Measurements from ENCODE around the gene ADCY2.

The ADCY2 gene

DNA sequence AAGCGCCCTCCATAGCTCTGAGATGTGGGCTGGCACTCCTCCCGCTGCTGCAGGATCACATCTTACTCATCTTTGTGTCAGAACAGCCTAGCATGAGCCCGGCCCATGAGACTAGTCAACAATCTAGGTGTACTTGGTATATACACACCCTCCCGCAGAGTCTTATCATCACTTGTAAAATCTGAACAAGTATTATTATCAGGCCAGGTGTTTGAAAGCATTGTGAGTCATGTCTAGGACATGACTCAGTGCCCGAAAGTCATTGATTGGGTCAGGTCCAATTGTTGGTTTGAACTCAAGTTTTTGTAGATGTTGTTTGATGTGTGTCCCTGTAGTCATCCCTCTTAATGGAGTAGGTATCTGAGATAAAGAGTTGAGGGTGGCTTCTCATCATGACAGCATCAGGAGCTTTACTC lies 346.3 kb downstream of the ADCY2 start:
- no peak for DNase-seq (ENCODE audit: low read depth in 2 of 2)

DNA sequence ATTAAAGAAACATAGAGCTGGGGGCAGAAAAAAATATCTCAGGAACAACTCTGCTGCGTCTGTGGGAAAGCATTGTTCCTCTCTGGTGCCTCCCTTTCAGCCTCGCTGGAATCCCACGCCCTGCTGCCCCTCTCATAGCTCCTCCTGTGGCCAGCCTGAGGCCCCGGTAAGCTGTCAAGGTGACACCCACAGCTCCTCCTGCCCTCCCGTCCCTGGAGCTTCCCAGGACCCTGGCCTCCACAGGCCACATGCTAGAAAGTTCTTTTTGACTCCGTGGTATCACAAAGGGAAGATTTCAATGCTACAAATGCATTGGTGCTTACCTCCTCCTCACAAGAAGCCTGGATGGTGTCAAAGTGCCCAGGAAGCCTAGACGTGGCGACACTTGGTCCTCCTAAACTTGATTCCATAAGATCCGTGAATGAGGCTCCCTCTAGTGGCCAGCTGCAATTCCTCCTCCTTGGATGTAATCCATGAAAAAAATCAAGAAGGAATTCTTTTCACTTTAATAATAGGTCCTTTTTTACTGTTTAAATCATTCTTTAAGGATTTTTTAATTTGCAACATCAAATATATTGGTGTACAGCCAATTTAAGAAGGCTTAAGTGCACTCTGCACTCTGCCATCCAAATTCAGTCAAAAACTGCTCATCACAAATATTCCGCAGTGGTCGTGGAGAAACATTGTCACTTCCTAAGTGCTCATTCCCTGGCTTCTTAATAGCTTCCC lies 350.1 kb downstream of the ADCY2 start:
- no peak for DNase-seq (ENCODE audit: low read depth in 2 of 2)

DNA sequence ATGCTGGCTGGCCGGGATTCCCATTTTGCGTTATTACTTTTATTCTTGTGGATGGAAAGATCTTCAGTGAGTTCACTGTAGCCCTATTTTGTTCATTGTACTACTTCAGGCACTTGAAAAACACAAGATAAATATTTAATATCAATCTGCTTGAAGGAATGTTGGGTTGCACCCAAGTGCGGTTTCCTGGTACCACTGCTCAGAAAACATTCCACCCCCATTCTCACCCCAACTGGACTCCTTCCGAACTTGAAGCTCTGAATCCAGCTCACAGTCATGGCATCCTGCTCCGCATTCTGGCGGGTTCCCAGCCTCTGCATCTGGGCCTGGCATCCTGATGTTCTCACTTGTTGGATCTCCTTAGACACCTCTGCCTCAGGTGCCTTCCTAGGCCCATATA lies 351.8 kb downstream of the ADCY2 start:
- no peak for DNase-seq (ENCODE audit: low read depth in 2 of 2)

DNA sequence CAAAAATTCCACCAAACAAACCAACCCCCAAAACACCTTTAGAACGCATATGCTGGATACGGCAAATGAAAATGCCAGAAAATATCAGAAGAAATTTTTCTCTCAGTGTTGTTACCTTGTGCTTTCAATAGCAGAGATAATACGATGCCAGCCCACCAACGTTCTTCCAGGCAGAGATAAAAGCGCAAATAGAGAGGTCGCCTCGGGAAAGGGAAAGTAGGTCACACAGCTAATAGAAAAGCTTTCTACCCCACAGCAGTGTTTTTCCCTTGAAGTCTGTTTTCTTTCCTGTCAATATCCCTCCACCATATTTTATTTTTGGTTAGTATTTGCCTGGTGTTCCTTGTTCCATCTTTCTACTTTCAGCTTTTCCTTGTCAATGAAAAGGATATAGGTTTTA lies 353.7 kb downstream of the ADCY2 start:
- no peak for DNase-seq (ENCODE audit: low read depth in 2 of 2)

DNA sequence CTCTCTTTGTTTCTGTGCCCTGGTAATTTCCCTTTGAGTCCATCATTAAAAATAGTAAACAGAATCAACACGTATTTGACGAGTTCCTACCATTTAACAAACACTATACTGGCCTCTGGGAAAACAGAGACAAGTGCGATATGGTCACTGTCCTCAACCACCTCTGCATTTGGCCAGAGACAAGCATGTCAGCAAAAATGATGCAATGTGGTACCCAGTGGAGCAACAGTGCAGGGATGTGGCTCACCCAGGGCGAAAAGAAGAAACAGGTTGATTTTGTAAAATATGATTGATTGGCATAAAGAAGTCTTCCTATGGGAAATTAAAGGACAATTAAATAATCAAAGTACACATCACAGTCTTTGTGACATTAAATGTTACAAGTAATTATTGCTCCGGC lies 355.9 kb downstream of the ADCY2 start:
- DNase-seq (ENCODE audit: low read depth in 2 of 2) = no peak

DNA sequence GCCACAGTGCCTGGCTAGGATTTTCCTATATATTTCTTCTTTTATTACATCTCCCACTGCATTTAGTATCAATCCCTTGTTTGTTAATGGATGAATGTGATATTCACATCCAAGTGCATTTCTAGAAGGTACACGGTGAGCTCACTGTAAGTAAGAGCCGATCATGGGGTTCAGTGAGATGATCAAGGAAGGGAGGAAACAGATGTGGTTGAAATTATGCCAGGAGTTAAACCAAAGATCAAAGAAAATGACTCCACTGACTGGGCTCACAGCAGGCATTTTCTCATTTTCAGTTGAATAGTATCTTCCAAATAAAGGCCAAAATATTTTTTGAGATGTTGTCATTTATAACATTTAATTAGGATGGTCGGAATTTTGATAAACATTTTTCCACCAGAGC lies 357.2 kb downstream of the ADCY2 start:
- DNase-seq (ENCODE audit: low read depth in 2 of 2) = no peak

DNA sequence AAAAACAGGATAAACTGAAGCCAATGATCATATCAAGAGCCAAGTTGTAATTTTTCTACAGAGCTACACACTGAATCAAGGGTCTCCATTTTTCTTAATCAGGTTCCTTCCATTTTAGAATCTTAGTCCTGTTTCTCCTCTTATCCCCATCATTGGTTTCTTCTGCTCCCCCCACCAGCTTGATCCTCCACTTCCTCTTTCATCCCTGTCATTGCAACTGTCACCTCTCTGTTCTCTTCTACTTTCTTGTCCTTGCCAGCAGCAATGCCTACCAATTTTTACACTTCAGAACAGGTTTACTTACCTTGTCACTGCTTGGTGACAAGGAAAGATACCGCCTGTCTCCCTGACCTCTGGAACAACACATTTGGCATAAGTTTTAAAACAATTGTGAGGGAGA lies 357.7 kb downstream of the ADCY2 start:
- DNase-seq (ENCODE audit: low read depth in 2 of 2) = no peak

DNA sequence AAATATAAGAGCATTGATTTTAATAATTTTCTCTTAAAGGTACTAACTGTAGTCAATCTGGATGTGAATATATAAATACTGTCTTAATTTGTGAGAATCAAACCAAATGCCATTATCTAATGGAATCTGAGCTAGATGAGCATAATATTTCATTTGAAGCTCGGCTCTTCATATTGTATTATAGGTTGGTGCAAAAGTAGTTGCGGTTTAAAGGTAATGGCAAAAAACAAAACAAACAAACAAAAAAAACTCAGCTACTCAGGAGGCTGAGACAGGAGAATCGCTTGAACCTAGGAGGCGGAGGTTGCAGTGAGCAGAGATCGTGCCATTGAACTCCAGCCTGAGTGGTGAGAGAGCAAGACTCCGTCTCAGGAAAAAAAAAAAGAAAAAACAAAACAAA lies 358.6 kb downstream of the ADCY2 start:
- DNase-seq (ENCODE audit: low read depth in 2 of 2) = no peak

DNA sequence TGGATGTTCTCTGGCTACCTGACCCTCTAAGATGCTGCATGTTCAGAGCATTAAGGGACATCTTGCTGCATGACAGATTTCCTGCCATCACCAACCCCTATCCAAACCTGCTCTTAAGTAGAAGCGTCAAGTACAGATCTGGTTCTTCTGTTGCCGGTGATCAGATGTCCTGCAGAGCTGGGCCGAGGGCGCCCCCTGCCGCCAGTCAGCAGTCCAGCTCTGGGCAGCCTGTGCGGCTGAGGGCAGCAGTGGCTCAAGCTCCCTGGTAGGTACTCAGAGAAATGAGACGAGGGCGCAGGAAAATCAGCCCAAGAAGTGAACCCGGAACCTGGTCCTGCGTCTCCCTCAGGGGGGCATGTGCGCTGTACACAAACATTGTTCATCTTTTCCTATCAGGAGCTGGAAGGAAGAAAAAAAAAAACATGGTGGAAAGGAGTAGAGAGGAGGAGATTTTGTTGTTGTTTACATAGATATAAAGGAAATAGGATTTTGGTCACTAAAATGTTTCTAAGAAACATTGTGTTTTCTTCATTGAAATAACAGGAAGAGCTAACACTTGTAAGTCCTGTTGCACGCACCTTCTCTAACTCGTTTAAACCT lies 359.2 kb downstream of the ADCY2 start:
- no peak for DNase-seq (ENCODE audit: low read depth in 2 of 2)

DNA sequence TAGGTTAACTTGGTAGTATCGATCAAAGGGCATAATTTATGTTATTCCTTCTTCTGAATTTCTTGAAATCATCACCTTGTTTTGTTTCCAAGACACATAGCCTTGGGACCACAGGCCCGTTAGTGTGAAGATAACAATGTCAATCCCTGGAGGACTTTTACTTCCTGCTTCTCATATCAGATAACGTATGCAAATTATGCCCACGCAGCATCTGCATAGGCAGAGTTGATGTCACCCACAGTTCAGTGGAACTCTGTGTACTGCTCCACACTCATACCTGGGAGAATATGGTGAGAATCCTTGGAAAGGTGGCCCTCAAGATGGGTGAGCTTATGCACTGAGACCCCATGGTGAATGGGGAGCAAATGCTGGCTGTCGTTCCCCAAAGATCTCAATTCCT lies 360.0 kb downstream of the ADCY2 start:
- DNase-seq (ENCODE audit: low read depth in 2 of 2) = no peak

DNA sequence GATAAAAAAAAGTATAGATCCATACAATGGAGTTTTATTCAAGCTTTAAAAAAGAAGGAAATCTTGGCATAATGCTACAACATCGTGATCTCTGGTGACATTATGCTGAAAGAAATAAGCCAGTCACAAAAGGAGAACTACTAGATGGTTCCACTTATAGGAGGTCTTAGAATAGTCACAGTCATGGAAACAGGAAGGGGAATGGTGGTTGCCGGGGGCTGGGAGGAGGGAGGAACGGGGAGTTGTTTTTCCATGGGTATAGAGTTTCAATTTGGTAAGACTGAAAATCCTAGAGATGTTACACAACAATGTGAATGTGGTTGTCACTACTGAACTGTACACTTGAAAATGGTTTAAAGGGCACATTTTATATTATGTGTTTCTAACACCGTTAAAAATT lies 360.5 kb downstream of the ADCY2 start:
- no peak for DNase-seq (ENCODE audit: low read depth in 2 of 2)

DNA sequence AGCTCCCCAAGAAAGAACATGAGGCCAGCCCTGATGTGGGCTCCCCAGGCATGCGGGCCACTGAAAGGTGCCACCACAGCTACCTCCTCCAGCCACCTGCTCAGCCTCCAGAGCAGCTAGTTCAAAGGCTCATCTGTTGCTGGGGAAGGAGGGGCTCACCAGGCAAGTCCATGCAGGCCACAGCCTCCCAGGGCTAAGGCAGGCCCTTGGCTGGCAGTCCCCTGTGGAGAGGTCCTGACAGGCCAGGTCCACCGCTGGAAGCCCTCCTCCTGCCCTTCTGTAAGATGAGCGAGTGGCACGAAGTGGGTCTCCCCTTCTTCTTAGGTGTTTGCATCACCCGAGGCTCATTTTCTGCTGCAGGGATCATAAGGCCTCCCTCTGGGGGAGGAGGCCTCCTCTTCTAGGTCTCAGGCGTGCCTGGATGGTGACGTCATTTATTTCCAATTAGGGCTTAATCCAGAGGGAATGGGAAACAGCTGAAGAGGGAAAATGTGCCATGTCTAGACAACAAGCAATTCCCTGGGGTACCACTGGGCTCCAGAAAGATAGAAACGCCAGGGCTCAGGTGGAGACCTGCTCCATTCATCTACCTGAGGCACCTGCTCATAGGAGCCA lies 363.4 kb downstream of the ADCY2 start:
- DNase-seq (ENCODE audit: low read depth in 2 of 2) = no peak

DNA sequence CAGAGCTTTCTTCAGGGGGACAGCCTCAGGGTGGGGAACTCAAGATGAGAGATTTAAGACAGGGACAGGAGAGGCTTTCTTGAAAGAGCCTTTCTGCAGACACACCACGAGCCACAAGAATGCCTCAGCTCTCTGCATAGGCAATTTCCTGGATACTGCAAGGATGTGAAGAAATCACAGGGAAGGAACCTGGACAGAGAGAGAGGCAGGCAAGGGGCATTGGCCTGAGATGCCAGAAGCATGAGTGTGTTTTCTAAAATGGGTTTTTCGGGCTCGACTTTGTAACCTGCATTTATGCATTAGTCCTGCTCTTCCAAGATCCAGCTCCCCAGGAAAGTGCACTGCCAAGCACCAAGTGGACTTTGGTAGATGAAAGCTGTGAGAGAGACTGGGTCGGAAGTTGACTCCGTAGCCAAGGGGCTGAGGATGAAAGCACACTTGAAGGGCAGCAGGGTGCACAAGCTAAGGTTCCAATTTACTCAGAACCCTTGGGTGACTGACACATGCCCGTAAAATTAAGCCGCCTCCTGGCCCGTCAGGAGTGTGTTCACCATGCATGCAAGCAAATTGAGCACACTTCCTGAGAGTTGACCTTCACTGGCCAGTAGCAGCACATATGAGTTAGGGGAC lies 364.1 kb downstream of the ADCY2 start:
- no peak for DNase-seq (ENCODE audit: low read depth in 2 of 2)

DNA sequence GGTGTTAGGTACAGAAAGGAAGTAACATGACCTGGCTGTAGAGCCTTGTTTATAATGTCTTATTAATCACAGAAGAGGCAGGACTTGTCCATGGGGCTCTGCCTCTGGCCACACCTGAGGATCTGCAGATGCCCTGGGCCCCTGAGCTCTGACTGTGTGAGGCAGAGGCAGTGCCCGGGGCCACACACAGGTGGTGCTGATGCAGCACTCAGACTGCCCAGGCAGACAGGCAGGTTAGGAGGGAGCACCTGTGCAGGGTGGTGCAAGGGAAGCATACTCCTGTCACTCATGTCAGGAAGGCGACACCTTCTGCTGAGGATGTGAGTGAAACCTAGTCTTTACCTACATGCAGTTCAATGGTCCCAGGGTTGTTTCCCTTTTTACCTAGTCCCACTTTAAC lies 366.3 kb downstream of the ADCY2 start:
- DNase-seq (ENCODE audit: low read depth in 2 of 2) = no peak

DNA sequence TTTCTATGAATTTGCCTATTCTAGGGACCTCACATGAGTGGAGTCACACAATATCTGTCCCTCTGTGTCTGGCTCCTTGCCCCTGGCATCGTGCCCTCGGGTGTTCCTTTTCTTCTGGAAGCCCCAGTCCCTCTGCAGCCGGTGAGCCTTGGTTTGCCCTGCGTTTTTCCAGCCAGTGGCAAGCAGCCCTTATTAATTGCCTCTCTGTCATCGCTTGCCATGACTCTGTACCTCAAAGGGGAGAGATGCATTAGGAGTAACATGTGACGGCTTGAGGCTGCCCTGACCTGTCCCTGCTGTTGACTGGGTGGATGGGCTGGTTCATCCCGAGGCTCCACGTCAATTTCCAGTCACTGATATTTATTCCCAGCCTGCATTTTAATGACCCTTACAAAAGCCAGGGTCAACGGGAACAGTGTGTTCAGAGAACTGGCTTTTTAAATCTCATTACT lies 367.7 kb downstream of the ADCY2 start:
- DNase-seq (ENCODE audit: low read depth in 2 of 2) = no peak

DNA sequence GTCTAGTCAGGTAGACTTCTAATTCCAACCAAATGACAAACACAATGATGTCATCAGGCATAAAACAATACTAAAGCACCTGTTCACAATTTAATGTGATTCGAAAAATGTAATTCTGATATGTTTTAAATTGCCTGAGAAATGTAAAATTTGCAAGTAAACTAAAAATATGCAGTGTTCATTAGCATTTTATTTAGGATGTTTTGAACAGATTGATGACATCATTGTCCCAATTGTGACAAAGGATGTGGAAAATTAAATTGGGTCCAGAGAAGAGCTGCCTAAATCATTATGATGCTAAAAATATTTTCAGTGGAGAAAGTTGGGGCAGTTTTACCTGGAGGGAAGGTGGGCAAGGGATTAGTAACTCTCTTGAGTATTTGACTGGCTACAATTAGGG lies 368.5 kb downstream of the ADCY2 start:
- no peak for DNase-seq (ENCODE audit: low read depth in 2 of 2)

DNA sequence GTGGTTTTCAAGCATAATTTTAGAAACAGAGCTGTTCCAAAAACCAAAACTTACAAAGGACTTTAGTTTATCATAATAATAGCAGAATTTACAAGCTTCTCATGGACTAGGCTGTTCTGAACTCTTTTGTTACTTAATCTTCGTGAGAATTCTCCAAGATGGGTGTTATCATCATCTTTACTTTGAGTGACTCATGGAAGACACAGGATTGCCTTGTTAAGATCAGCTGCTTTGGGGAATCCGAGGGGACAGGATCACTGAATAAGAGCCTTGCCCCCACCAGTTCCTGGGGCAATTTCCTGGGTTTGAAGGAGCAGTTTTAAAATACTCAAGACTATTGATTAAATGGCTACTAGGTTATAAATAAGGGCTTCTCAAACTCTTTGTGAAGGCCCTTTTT lies 374.5 kb downstream of the ADCY2 start:
- DNase-seq (ENCODE audit: low read depth in 2 of 2) = no peak

DNA sequence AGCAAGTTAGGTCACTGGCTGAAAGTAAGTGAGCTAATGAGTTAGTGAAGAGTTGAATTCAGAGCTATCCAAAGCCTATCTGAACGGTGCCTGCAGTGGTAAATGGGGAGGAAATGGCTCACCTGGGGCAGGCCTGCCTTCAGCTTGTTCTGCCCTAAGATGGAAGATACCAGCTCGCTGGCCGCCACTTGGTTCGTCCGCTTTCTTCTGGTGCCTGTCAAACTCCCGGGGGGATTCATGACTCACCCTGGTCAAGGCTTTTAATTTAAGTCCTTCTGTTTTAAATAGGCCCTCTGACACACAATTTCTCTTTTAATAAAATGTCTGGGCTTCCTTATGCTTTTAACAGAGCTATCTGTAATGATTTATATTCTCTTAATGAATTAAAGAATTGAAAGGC lies 376.2 kb downstream of the ADCY2 start:
- DNase-seq (ENCODE audit: low read depth in 2 of 2) = no peak

DNA sequence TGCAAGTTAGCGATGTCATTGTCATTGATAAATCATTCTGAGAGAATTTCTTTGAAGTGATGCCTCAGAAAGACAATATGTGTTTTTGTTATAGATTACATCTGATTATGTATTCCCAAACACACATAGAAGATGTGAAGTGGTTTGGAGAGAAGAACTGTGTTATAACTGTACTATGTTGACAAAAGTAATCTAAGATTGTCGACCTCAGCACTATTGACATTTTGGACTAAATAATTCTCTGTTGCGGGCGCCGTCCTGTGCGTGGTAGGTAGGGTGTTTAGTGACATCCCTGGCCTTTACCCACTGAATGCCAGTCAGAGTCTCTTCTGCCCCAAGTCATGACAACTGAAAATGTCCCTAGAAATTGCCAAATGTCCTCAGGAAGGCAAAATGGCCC lies 377.2 kb downstream of the ADCY2 start:
- no peak for DNase-seq (ENCODE audit: low read depth in 2 of 2)

DNA sequence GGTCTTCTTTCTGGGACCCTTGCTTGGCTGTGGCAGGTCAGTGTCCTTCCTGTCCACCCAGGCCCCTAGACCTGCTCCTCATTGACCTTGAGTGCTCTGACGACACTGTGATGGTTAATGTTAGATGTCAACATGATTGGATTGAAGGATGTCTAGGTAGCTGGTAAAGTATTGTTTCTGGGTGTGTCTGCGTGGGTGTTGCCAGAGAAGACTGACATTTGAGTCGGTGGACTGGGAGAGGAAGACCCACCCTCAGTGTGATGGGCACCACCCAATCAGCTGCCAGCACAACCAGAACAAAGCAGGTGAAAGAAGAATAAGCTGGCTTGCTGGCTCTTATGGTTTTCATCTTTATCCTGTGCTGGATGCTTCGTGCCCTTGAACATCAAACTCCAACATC lies 380.5 kb downstream of the ADCY2 start:
- DNase-seq (ENCODE audit: low read depth in 2 of 2) = no peak

DNA sequence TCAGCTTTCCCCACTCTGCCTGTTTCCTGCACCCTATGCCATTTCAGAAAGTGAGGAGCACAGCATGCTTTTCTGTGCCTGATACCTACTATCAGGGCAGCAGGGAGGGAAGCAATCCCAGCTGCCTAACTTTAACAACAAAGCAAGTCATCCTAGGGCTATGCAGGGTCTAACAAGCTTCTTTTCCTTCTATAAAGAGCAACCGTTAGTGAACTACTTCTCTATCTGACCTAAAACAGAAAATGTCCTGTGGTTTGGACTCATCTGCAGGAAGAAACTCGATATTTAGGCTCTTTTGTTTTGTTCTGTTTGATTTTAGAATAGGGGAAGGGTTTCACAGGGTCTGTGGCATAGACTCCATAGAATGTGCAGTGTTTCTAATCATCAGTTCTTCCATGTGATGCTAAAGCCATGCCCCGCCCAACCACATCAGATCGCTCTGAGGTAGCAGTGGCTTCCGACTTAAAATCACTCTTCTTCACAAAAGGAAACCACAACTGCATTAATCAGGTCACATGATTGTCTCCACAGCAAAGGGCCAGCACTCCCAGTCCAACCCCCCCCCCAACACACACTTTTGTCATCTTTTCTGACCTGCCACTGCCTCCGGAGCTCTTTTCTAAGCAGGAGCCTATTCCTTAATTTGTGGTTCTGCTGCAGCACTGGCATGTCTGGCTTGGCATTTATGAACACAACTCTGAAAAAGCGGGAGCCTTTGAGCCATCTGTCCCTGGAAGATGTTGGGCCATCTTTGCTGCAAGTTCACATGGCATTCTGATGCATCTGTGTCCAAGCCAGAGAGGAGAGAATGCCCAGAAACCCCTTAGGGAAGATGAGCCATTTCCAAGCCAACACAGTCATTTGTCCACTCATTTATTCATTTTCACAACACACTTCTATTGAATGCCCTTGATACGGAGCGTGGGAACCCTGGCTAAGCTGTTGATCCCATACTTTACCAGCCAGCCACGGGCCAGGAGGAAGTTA lies 383.4 kb downstream of the ADCY2 start:
- no peak for DNase-seq (ENCODE audit: low read depth in 2 of 2)

DNA sequence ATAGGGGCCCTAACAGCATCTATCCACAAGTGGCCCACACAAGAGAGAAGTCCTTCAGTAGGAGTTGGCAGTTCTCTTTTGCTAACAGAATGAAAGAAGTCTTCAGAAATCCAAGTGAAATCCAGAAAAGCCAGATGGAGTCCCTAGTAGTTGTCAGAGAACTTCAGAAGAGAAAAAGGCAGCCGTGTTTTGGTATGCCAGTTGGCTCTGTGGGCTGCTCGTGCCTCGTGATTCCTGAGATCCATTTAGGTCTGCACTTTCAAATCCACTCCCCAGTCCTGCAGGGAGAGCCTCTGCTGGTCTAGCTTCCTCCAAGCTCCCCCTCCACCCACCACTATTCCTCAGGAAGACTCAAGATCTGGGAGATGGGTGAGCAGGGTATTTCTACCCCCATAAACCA lies 386.0 kb downstream of the ADCY2 start:
- no peak for DNase-seq (ENCODE audit: low read depth in 2 of 2)
